Smooth muscle cell of the brain vasculature (primary cell): ENCODE measurements around the gene CD302.
"Not testable (repeated sequence)": the region's sequence is repeated elsewhere in the genome, so short reads cannot be mapped to it uniquely, and the experiment has no call there.

Experiments used
- DNase-seq: peaks from one replicate; pipeline ENCODE4 v3.0.0-alpha.2; 2012; ENCODE audit warnings: low read depth, low spot score

CD302 gene

DNA sequence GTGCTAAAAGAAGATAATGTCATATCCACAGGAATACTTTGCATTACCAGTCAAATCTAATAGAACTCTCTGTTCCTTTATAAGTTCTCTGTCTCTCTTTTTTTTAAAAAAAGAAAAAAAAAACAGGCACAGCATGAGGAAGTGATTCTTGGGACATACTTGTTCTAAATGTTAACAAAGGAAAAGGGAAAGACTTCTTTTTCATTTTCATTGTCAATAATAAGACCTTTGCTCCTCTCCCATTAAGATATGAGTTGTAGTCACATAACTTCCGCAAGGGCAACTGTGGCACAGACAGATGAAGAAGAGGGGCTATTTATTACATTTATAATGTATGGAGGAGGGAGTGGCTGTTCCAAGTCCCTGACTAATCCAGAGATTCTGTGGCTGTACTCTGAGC is 4.7 kb downstream of the CD302 start:
- DNase-seq = no peak

DNA sequence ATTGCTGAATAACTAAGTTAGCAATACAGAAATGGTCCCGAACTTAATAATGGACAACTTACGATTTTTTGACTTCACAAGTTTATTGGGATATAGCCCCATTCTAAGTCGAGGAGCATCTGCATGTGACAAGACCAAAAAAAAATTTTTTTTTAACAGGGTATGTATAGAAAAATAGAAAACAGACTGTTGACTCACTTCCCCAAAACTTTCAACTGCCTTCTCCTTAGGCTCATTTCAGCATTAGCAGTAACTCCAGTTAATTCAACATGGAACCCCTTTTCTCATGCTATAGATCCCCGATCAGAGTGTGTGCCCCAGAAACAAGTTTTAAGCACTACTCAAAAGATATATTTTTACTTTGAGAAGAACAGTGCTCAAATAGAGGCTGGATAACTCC is 5.4 kb downstream of the CD302 start:
- DNase-seq = no peak

DNA sequence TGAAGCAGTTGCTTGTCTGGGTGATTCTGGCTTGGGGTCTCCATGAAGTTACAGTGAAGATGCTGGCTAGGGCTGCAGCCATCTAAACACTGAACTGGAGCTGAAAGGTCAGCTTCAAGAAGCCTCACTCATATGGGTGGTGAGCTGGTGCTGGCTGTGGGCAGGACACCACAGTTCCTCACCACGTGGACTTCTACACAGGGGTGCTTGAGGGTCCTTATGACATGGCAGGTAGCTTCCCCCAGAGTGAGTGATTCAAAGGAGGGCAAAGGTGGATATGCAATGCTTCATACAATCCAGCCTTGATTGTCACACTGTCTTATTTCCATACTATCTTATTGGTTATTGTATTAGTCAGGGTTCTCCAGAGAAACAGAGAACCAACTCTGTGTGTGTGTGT is 6.0 kb downstream of the CD302 start:
- no peak for DNase-seq

DNA sequence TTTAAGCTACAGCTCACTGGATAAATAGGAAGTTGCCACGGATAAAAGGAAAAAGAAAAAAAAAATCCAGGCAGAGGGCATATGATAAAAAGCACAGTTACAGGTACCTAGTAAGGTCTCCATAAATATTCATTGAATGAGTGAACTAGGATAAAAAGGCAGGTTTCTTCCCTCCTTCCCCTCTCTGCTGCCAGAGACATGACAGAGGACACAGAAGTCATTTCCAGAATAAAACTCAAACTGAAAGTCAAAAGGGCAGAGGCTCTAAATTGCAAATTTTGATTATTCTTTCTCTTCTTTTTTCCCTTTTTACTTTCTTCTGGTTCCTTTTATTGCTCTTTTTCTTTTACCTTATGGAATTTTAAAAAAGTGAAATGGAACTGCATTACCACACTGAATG is 7.7 kb downstream of the CD302 start:
- no peak for DNase-seq

DNA sequence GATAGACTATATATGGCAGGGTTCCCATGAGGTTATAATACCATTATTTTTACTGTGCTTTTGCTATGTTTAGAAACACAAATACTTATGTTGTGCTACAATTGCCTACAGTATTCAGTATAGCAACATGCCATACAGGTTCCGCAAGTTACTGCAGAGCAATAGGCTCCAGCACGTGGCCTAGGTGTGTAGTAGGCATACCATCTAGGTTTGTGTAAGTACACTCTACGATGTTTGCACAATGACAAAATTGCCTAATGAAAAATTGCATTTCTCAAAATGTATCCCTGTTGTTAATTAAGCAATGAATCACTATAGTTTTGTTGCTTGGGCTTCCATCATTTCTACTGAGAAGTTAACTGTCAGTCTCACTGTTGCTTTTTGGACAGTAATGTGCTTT is 9.8 kb downstream of the CD302 start:
- DNase-seq = no peak

DNA sequence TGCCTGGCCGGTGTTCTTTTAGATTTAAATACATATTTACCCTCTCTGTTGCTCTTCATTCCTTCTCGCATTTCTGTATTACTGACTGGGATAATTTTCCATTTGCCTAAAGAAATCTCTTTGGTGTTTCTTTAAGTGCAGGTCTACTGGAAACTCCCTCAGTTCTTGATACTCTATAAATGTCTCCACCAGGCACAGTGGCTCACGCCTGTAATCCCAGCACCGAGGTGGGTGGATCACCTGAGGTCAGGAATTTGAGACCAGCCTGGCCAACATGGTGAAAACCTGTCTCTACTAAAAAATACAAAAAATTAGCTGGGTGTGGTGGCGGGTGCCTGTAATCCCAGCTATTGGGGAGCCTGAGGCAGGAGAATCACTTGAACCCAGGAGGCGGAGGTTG is 10.4 kb downstream of the CD302 start:
- DNase-seq = not testable (repeated sequence)

DNA sequence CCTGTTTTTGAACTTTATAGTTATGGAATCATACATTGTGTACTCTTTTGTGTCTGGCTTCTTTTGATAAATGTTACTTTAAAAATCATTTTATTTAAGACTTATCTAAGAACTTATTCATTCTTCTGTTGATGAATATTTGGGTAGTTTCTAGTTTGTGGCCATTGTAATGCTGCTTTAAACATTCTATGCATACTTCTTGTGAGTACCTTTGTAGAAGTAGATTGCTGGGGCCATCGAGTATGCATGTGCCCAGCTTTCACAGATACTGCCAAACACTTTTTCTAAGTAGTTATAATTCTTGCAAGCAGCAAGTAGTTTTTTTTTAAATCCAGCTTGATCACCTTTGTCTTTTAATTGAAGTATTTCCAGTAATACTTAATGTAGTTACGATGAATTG is 11.1 kb downstream of the CD302 start:
- no peak for DNase-seq

DNA sequence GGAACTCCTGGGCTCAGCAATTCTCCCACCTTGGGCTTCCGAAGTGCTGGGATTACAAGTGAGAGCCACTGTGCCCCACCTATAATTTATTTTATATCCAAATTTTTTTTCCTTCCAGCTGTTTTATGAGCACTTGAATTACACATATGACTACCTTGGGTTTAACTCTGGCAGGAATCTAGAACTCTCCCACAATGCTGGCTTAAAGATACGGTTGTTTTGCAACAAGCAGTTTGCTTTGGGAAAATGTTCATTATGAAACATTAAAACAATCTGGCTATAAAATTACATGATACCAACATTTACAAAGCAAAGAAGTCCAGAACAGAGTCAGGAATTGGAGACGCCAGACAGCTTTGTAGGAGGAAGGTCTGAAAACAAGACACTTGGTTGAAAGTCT is 12.8 kb downstream of the CD302 start:
- no peak for DNase-seq

DNA sequence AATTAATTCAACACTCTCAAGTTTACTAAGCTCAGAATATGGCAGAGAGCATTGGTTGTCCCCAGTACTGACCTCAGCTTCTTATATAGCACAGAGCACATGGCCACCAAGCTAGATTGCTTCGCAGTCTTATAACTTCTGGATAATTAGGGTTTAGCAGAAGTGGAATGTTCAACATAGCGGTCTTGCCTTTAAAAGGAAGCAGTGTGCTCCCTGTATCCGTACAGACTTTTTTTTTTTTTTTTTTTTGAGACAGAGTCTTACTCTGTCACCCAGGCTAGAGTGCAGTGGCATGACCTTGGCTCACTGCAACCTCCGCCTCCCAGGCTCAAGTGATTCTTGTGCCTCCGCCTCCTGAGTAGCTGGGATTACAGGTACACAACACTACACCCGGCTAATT is 13.3 kb downstream of the CD302 start:
- DNase-seq = not testable (repeated sequence)

DNA sequence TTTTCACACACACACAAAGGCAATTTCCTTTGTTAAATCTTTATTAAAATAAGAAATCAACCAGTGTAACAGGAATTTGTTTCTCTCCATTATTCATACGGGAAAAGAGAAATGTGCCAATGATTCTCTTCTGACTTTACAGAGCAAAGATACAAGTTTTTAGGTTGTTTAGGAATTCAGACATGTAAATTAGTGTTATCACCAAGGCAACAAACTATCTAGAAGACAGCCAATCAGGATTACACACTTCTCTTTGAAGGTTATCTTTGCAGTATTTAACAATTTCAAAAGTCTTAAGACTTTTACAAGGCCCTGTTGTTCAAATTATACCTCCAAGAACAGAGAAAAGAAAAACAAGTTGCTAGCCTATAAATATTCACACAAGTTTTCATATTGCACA is 14.5 kb downstream of the CD302 start:
- DNase-seq = no peak

DNA sequence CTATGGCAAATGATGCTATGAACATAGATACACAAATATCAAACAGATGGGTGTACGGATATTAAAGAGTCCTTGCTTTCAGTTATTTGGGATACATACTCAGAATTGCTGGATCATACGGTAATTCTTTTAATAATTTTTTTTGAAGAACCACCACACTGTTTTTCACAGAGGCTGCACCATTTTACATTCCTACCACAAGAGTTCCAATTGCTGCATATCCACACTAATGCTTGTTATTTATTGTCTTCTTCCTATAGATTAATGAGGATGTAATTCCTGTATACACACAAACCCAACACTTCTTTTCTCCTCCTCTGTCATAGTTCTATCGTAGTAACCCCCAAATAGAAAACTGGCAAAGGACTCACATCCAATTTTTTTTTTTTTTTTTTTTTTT is 21.7 kb downstream of the CD302 start:
- no peak for DNase-seq

DNA sequence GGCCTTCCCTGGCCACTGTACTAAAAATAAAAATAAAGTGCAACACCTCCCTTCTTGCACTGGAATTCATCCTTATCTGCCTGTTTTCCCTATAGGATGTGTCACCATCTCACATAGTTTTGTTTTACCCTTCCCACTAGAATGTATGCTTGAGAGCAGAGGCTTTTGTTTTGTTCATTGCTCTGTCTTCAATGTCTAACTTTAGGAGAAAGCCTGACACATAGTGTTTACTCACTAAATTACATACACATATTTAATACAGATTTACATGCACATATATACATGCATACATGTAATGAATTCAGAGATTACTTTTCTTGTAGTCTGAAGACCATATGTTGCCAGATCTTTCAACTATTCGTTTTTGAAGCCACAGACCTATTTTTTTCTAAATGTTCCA is 23.0 kb downstream of the CD302 start:
- DNase-seq = no peak

DNA sequence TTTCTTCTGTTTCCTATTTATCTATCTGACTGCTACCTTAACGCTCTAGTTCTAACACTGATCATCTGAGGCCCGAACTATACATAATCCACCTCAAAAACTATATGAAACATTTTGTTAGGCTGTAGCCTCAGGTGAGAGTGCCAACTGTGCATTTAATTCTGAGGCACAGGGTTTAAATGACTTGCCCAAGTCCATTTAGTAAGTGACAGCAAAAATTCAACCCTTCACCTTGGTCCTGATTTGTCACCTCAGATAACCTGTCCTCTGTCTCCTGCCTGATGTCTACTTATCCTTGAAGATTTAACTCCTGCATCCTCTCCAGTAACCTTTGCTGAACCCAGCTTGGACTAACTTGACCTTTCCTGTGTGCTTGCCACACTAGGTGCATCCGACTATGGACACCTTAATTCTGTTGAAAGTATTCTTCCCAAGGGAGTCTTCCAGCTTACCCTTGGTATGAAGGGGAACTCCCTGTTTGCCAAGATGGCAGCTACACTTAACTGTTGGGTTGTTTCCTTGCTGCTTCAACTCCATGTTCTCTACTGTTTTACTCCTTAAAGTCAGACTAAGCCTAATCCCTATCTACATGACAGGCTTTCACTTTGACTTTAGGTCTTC is 23.5 kb downstream of the CD302 start:
- DNase-seq = no peak

DNA sequence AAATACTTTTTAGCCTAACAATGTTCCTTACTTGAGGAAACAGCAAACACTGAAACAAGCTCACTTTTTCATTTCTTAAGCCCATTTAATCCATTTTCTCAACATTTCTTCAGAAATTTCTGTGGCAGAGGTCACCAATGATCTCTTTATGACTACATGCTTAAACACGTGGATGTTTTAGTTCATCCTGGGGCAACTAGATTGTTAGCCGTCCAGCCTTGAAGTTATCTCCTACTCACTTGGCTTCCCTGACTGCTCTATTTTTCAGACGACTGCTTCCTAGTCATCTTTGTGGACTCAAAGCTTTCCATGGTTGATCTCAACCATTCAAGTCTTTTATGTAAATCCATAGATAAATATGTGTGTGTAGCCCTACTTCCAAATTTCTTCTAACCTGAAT is 24.1 kb downstream of the CD302 start:
- no peak for DNase-seq

DNA sequence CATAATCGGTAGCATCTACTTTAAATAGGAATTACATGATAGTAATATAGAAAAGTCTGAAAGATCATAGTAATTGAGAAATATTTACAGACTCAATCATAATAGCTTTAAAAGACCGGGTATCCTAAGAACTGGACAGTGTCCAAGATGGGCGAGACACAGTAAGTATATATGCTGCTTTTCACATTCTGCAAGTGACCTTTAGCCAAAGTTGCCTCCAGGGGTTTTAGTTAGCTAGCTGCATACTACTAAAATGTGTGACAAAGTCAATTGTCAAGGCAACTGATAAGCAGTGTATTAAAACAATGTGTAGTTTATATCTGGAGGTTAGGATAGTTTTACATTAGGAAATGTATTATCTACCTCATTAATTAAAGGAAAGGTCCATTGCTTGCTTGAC is 24.6 kb downstream of the CD302 start:
- DNase-seq = no peak

DNA sequence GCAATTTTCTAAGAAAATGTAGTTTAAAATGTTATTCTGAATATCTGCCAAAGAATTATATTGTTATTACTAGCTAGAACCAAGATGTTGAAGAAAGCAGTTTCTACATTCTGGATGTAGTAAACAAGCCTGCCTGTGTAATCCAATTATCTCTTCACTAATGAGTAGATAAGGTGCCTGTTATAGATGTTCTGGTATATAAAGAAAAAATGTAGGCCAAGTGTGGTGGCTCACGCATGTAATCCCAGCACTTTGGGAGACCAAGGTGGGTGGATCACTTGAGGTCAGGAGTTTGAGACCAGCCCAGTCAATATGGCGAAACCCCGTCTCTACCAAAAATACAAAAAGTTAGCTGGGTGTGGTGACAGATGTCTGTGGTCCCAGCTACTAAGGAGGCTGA is 28.9 kb downstream of the CD302 start:
- no peak for DNase-seq

DNA sequence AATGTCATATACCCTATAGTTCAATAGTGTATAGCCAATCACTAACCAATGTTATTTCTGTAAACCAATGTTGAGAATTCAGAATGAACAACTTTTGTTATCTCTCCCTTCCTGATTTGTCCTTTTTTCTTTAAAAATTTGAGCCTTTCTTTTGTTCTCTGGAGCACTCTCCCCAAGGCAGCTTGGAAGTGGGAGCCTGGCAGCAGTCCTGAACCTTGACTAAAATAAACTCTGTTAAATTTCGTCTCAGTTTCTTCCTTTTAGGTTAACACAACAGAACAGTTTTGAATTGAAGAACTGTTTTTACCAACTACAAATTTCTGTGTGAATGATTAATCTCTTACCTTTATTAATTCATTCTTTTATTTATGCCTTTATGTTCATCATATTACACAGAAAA is 35.9 kb downstream of the CD302 start:
- DNase-seq = no peak

DNA sequence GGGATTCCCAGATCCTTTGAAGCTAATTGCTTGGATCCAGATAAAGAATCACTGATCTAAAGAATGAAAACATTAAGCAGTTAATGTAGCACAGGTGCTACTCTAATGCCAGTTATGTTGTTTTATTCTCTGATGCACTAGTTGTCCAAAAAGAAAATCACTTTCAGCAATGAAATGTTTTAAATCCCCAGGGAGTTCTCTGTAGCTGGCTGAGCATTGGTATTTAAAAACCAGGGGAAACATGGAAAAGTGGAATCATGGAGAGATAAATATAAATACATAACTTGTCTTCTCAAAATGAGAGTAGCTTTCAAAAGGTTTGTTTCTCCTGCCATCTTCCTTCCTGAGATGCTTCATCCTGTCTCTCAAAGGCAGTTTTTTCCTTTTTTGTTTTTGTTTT is 37.7 kb downstream of the CD302 start:
- no peak for DNase-seq

DNA sequence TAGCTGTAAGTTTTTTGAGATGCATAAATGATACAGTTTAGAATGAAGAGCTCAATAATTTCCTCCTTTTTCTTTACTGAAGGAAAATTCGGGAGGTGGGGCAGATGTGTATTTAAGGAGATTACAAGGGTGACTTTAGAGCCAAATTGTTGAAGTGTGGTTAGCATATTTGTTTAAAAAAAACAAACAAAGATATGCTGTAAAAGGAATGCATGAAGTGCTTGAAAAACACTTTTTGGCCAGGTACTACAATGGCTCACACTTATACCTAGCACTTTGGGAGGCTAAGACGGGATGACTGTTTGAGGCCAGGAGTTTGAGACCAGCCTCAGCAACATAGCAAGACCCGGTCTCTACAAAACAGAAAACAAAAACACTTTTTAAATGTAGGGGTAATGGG is 38.4 kb downstream of the CD302 start:
- no peak for DNase-seq

DNA sequence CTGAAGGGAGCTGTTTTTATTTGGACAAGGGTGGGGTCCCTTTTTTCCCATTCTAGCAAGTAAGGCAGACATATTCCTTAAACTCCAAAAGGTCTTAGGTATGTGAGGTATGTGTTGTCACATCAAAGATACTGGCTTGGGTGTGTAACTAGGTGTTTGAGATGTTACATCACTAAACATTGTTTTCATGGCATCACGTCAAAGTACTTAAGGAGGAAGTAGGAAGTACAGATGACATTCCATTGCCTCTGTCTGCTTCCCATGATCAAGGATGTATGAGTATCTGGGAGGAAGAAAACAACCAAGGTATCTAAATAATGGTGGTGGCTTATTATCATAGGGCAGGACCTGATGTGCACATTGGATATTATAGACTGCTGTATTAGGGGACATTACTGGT is 39.3 kb downstream of the CD302 start:
- DNase-seq = no peak

DNA sequence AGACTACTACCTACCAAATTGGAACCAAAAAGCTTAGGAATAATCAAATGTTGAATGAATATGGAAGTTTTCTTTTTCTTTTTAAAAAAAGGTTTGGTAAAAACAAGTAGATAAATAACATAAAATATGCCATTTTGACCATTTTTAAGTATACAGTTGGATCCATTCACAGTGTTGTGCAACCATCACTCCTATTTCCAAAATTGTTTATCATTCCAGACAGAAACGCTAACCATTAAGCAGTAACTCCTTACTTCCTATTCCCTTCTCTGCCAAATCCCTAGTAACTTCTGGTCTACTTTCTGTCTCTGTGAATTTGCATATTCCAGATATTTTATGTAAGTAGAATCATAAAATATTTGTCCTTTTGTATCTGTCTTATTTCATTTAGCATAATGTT is 39.8 kb downstream of the CD302 start:
- DNase-seq = no peak

DNA sequence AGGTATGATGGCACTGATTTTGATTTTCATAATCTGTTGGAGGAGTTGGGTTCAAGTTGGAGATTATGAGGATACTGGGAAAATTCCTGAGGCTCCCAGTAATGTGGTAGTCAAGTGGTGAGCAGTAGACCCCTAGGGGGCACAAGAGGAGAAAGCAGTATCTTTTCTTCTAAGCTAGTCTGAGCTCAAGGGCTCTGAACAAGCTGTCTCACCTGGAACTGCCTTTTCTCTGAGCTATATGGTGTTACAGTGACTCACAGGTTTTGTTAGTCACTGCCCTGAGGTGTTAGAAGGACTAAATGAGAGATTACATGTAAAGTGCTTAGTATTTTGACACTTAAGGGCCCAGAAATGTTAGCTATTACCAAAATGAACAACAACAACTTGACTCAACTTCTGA is 42.2 kb downstream of the CD302 start:
- DNase-seq = no peak

DNA sequence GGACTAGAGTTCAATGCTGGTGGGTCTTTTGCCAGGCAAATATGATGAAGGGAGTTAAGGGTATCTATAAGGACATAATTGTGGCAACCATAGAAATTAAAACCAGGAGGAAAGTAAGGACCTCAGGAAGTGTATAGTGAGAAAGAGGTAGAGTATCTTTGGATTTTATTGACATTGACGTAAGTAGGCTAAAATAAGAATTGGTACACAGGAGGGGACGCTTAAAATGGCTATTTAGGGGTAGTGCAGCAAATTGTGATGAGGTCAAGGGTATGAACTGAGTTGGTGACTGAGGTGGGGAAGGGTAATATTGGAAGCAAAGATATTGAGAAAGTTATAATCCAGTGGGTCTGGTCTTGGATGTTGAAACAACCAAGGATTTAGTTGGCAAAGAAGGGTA is 43.0 kb downstream of the CD302 start:
- DNase-seq = no peak

DNA sequence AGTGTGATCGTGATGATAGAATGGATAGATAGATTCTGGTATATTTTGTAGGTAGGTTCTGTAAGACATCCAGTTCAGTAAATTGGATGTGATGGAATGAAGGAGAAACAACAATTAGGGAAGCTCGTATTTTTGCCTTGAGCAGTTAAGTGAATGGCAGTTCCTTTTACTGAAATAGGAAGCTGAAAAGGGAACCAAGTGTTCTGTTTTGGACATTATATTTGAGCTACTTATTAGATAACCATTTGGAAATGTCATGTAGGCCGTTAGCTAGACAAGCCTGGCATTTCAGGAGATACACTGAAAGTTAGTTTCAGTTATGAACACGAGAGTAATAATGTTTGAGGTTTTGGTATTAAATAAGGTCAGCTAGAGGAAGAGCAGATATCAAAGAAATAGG is 44.2 kb downstream of the CD302 start:
- DNase-seq = no peak

DNA sequence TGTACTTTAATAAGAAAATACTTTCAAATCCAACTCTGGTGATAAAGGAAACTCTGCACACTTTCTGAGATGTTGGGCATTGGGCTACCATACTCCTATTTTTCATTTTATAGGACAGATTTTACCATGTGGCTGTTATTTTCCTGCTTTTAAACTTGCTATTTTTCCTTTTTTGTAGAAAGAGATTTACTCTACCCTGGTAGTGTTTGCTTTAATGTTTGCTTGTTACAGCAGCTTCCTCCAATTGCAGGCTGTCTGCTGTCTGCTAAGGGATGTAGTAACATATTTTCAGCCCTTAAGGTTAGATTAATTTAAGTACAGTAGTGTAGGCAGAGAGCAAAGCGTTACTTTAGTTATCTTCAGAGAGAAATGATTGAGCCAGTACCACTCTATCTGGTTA is 47.1 kb downstream of the CD302 start:
- no peak for DNase-seq
